ENCODE data around the gene RNF26. TPM values are rescaled to one million over a fixed set of nuclear protein-coding genes. Genes with fewer than 3 reads are reported as not detected.

RNF26 gene
- total RNA-seq, 1 experiment from 2014 or later, result 69.0 TPM

DNA sequence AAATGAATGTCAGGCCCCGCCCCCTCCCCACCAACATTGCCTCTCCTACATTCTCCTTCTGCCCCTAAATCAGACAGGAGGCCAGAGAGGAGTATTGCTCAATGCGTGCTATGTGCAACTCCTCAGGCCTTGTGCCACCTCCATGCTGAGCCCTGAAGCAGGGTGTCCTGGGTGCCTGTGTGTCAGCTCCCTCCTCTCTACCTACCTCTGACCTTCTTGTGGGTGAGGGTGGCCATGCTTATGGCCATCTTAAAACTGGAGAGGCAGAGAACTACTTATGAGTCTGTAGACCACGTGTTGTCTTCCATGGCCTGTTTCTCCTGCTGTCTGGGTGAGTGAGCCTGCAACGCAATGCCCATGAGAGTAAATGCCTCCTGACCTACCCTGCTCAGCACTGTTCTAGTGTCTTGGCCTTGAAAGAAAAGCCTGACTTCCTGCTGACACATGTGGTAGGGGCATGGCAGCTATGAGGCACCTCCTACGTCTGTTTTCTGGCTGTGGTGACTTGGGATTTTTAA lies 27.9 kb upstream of the RNF26 start:
- no TSS peak for BruUV-seq (replicated peaks)
- ChIA-PET CTCF (interaction anchor here (0.6 to 0.7 kb wide), 2 partner anchors 14 to 110 kb away, joined by 3 to 4 read pairs; no protein-coding TSS in a partner anchor), POLR2A (no interaction called here)
- Histone ChIP-seq H3K36me3 (ENCODE audit: control insufficient read depth, insufficient read depth, low read length) (peaks cover 15% of the 10 kb centered on the region), H3K27me3 (ENCODE audit: control insufficient read depth, insufficient read depth, low read length) (no peaks in the 10 kb centered on the region), H3K27ac (ENCODE audit: low read length) (no peak overlapping the region), H3K9me3 (ENCODE audit: control insufficient read depth, insufficient read depth, low read depth, low read length) (no peaks in the 10 kb centered on the region), H3K4me3 (ENCODE audit: low read depth in 2 of 2, low read length in 2 of 2) (no peak overlapping the region), H3K4me1 (ENCODE audit: control insufficient read depth, insufficient read depth, low read length) (no peaks in the 10 kb centered on the region)
- TF ChIP-seq, protein P1, sequence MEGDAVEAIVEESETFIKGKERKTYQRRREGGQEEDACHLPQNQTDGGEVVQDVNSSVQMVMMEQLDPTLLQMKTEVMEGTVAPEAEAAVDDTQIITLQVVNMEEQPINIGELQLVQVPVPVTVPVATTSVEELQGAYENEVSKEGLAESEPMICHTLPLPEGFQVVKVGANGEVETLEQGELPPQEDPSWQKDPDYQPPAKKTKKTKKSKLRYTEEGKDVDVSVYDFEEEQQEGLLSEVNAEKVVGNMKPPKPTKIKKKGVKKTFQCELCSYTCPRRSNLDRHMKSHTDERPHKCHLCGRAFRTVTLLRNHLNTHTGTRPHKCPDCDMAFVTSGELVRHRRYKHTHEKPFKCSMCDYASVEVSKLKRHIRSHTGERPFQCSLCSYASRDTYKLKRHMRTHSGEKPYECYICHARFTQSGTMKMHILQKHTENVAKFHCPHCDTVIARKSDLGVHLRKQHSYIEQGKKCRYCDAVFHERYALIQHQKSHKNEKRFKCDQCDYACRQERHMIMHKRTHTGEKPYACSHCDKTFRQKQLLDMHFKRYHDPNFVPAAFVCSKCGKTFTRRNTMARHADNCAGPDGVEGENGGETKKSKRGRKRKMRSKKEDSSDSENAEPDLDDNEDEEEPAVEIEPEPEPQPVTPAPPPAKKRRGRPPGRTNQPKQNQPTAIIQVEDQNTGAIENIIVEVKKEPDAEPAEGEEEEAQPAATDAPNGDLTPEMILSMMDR (IDR thresholded peaks at IDR 0.05), result no peak
- TF ChIP-seq TCF7L2 (IDR thresholded peaks at IDR 0.05; ENCODE audit: low read depth, low read length) (no peak), POLR2AphosphoS5 (IDR thresholded peaks at IDR 0.05; ENCODE audit: low read depth, low read length) (no peak), SIN3A (IDR thresholded peaks at IDR 0.05; ENCODE audit: borderline replicate concordance, insufficient read depth, low read depth, low read length) (no peak)
- TF ChIP-seq, protein P2, sequence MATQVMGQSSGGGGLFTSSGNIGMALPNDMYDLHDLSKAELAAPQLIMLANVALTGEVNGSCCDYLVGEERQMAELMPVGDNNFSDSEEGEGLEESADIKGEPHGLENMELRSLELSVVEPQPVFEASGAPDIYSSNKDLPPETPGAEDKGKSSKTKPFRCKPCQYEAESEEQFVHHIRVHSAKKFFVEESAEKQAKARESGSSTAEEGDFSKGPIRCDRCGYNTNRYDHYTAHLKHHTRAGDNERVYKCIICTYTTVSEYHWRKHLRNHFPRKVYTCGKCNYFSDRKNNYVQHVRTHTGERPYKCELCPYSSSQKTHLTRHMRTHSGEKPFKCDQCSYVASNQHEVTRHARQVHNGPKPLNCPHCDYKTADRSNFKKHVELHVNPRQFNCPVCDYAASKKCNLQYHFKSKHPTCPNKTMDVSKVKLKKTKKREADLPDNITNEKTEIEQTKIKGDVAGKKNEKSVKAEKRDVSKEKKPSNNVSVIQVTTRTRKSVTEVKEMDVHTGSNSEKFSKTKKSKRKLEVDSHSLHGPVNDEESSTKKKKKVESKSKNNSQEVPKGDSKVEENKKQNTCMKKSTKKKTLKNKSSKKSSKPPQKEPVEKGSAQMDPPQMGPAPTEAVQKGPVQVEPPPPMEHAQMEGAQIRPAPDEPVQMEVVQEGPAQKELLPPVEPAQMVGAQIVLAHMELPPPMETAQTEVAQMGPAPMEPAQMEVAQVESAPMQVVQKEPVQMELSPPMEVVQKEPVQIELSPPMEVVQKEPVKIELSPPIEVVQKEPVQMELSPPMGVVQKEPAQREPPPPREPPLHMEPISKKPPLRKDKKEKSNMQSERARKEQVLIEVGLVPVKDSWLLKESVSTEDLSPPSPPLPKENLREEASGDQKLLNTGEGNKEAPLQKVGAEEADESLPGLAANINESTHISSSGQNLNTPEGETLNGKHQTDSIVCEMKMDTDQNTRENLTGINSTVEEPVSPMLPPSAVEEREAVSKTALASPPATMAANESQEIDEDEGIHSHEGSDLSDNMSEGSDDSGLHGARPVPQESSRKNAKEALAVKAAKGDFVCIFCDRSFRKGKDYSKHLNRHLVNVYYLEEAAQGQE (IDR thresholded peaks at IDR 0.05; ENCODE audit: insufficient read depth in 1 of 2, low read depth in 2 of 2, low read length in 1 of 2), result no peak
- in situ Hi-C loops (cut with HindIII; ENCODE audit: low pct_unique_long_range_greater_than_20kb, low sequenced_read_pairs), result no loop called here
- no peak for ATAC-seq
- intact Hi-C loops (cut with micrococcal nuclease; ENCODE audit: unreplicated experiment), result no loop called here
- DNase-seq (ENCODE audit: low read depth, low spot score), result no peak

DNA sequence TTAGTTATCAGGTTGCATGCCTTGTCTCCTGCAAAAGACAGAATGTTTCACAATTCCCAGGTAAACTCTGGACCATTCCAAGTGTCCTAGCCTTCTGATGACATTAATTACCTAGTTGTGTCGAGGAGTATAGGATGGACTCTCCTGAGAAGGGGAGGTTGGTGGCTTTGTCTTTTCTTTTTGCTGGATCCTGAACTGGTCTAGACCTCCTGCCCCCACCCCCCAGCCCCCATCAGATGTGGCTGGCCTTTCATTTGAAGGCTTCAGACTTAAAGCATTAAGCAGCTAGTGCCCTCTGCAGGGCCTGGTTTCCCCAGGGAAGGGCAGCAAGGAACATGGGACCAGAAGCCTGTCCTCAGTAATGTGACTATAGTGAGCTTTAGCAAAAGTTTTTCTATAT lies 27.1 kb upstream of the RNF26 start:
- peaks cover 14% of the 10 kb centered on the region for H3K36me3 ChIP-seq (ENCODE audit: control insufficient read depth, insufficient read depth, low read length)
- POLR2A ChIA-PET, result interaction anchor here (0.6 kb wide), 1 partner anchor 14 kb away, joined by 6 read pairs; no protein-coding TSS in a partner anchor
- in situ Hi-C loops (cut with HindIII; ENCODE audit: low pct_unique_long_range_greater_than_20kb, low sequenced_read_pairs) (no loop called here), intact Hi-C loops (cut with micrococcal nuclease; ENCODE audit: unreplicated experiment) (no loop called here)
- BruUV-seq (replicated peaks), result no TSS peak
- H3K27ac ChIP-seq (ENCODE audit: low read length), result no peak overlapping the region
- CTCF ChIA-PET, result interaction anchor here (0.6 to 0.7 kb wide), 5 partner anchors 9 to 271 kb away, joined by 3 to 6 read pairs (median 4); partner anchors contain the start of gene CBL
- H3K4me1 ChIP-seq (ENCODE audit: control insufficient read depth, insufficient read depth, low read length), result no peaks in the 10 kb centered on the region
- no peaks in the 10 kb centered on the region for H3K27me3 ChIP-seq (ENCODE audit: control insufficient read depth, insufficient read depth, low read length)
- TF ChIP-seq SIN3A (IDR thresholded peaks at IDR 0.05; ENCODE audit: borderline replicate concordance, insufficient read depth, low read depth, low read length) (no peak), TCF7L2 (IDR thresholded peaks at IDR 0.05; ENCODE audit: low read depth, low read length) (no peak), POLR2AphosphoS5 (IDR thresholded peaks at IDR 0.05; ENCODE audit: low read depth, low read length) (no peak)
- TF ChIP-seq, protein P1 (IDR thresholded peaks at IDR 0.05), result no peak; the same call in 1 of the 2 replicates
- TF ChIP-seq, protein P2 (IDR thresholded peaks at IDR 0.05; ENCODE audit: insufficient read depth in 1 of 2, low read depth in 2 of 2, low read length in 1 of 2), result no peak
- no peaks in the 10 kb centered on the region for H3K9me3 ChIP-seq (ENCODE audit: control insufficient read depth, insufficient read depth, low read depth, low read length)
- DNase-seq (ENCODE audit: low read depth, low spot score) (no peak), ATAC-seq (peak; percentile 47; the same call in 1 of the 2 replicates)
- H3K4me3 ChIP-seq (ENCODE audit: low read depth in 2 of 2, low read length in 2 of 2), result no peak overlapping the region

Data from Panc1 (cell line).